PC-3 (cell line): ENCODE measurements around the gene HACD1.

Experiments
- EZH2 ChIP-seq: fragments of 300-600 bp; sonication (generic); IDR thresholded peaks from one replicate; pipeline ENCODE4 v1.6.1; 2017; ENCODE audit warnings: antibody characterized with exemption, mild to moderate bottlenecking, low read length; ENCODE audit not compliant: unreplicated experiment
- EZH2phosphoT487 ChIP-seq: fragments of 300-600 bp; sonication (generic); IDR thresholded peaks from 2 replicates; pipeline ENCODE4 v1.6.1; 2018; ENCODE audit warnings: mild to moderate bottlenecking, antibody characterized with exemption, low read length, borderline replicate concordance
- TF ChIP-seq, protein P1 (sequence below): fragments of 300-600 bp; sonication (generic); conservative IDR thresholded peaks from 2 replicates; pipeline ENCODE4 v1.5.1; 2017; ENCODE audit warnings: antibody characterized with exemption, low read depth, mild to moderate bottlenecking, low read length

DNA sequence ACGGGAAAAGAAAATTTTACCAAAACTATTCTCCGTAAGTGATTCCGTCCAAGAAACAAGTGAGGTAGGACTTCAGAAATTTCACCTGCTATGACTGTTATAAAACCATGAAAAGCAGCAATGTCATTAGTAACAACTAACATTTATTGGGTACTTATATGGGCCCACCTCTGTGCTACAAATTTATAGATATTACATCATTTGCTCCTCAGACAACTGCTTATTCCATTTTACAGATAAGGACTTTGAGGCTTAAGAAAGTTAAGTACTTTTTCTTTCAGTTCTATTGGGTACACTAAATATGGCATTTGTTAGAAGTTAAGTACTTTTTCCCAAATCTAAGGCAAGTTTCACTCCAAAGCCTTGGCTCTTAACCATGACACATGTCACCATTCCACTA lies 36.3 kb downstream of the HACD1 start:
- no peak for TF ChIP-seq EZH2phosphoT487
- TF ChIP-seq, protein P1, sequence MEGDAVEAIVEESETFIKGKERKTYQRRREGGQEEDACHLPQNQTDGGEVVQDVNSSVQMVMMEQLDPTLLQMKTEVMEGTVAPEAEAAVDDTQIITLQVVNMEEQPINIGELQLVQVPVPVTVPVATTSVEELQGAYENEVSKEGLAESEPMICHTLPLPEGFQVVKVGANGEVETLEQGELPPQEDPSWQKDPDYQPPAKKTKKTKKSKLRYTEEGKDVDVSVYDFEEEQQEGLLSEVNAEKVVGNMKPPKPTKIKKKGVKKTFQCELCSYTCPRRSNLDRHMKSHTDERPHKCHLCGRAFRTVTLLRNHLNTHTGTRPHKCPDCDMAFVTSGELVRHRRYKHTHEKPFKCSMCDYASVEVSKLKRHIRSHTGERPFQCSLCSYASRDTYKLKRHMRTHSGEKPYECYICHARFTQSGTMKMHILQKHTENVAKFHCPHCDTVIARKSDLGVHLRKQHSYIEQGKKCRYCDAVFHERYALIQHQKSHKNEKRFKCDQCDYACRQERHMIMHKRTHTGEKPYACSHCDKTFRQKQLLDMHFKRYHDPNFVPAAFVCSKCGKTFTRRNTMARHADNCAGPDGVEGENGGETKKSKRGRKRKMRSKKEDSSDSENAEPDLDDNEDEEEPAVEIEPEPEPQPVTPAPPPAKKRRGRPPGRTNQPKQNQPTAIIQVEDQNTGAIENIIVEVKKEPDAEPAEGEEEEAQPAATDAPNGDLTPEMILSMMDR, result no peak
- no peak for TF ChIP-seq EZH2
